ENCODE data around the gene MEF2C. TPM values are rescaled to one million over a fixed set of nuclear protein-coding genes. Genes with fewer than 3 reads are reported as not detected.

Gene MEF2C
- total RNA-seq, 1 experiment from 2014 or later, result 9.9 TPM

DNA sequence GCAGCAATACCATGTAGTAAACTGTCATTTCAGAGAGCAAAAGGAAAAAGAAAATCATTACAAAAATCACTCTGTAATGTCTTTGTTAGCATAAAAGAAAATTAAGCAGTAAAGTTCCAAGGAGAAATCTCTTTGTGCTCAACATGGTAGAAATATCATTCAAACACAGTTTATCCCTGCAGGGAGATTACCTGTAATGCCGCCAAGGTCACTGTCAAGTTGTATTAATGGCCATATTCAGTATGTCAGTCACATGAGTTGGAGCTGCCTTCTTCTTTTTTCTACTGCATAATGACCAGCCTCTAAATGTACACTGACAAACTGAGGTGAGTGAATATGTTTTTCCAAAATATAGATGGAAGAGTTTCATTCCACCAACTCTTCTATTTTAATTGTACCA lies 36.5 kb downstream of the MEF2C start:
- ATAC-seq, result no peak
- Histone ChIP-seq H3K27ac (ENCODE audit: low read length) (no peak overlapping the region), H3K4me1 (ENCODE audit: control insufficient read depth, insufficient read depth, low read length) (no peaks in the 10 kb centered on the region), H3K9me3 (ENCODE audit: control insufficient read depth, insufficient read depth, low read depth, low read length) (no peaks in the 10 kb centered on the region), H3K4me3 (ENCODE audit: low read depth in 2 of 2, low read length in 2 of 2) (no peak overlapping the region), H3K36me3 (ENCODE audit: control insufficient read depth, insufficient read depth, low read length) (no peaks in the 10 kb centered on the region), H3K27me3 (ENCODE audit: control insufficient read depth, insufficient read depth, low read length) (no peaks in the 10 kb centered on the region)
- no peak for DNase-seq (ENCODE audit: low read depth, low spot score)
- CTCF ChIA-PET, result no interaction called here
- POLR2A ChIA-PET, result no interaction called here
- no TSS peak for BruUV-seq (replicated peaks)
- TF ChIP-seq POLR2AphosphoS5 (IDR thresholded peaks at IDR 0.05; ENCODE audit: low read depth, low read length) (no peak), SIN3A (IDR thresholded peaks at IDR 0.05; ENCODE audit: borderline replicate concordance, insufficient read depth, low read depth, low read length) (no peak), CTCF (IDR thresholded peaks at IDR 0.05) (no peak), TCF7L2 (IDR thresholded peaks at IDR 0.05; ENCODE audit: low read depth, low read length) (no peak)
- TF ChIP-seq, protein P1, sequence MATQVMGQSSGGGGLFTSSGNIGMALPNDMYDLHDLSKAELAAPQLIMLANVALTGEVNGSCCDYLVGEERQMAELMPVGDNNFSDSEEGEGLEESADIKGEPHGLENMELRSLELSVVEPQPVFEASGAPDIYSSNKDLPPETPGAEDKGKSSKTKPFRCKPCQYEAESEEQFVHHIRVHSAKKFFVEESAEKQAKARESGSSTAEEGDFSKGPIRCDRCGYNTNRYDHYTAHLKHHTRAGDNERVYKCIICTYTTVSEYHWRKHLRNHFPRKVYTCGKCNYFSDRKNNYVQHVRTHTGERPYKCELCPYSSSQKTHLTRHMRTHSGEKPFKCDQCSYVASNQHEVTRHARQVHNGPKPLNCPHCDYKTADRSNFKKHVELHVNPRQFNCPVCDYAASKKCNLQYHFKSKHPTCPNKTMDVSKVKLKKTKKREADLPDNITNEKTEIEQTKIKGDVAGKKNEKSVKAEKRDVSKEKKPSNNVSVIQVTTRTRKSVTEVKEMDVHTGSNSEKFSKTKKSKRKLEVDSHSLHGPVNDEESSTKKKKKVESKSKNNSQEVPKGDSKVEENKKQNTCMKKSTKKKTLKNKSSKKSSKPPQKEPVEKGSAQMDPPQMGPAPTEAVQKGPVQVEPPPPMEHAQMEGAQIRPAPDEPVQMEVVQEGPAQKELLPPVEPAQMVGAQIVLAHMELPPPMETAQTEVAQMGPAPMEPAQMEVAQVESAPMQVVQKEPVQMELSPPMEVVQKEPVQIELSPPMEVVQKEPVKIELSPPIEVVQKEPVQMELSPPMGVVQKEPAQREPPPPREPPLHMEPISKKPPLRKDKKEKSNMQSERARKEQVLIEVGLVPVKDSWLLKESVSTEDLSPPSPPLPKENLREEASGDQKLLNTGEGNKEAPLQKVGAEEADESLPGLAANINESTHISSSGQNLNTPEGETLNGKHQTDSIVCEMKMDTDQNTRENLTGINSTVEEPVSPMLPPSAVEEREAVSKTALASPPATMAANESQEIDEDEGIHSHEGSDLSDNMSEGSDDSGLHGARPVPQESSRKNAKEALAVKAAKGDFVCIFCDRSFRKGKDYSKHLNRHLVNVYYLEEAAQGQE (IDR thresholded peaks at IDR 0.05; ENCODE audit: insufficient read depth in 1 of 2, low read depth in 2 of 2, low read length in 1 of 2), result no peak
- intact Hi-C loops (cut with micrococcal nuclease; ENCODE audit: unreplicated experiment) (no loop called here), in situ Hi-C loops (cut with HindIII; ENCODE audit: low pct_unique_long_range_greater_than_20kb, low sequenced_read_pairs) (no loop called here)

DNA sequence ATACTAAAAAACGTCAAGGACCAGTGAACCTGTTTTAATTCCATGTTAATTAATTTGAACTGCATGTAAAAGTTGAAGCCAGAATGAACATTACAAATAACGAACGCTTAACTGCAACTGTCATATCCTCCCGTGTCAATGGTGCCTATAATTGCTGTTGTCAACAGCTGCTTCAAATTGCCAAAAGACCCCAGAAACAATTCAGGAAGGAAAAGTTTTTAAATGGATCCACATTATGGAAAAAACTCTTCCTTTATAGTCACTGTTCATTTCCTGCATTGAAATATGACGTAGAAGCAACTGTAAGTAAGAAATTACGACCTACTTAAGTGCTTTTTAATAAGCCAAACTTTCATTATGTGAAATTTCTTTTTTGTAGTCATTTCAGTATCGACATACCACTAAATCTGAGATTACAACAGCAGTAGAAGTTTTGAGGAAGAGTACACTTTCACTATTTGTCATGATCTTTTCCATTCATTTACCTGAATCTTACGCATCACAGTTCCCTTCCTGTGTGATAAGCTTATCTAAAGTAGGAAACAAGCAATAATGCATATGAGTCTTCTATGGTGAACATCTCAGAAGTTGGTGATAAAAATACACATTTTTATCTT lies 37.8 kb downstream of the MEF2C start:
- intact Hi-C loops (cut with micrococcal nuclease; ENCODE audit: unreplicated experiment), result no loop called here
- H3K27me3 ChIP-seq (ENCODE audit: control insufficient read depth, insufficient read depth, low read length), result no peaks in the 10 kb centered on the region
- in situ Hi-C loops (cut with HindIII; ENCODE audit: low pct_unique_long_range_greater_than_20kb, low sequenced_read_pairs), result no loop called here

More for the DNA sequence above, 37.8 kb downstream of the MEF2C start:
- ChIA-PET CTCF (no interaction called here), POLR2A (no interaction called here)
- TF ChIP-seq SIN3A (IDR thresholded peaks at IDR 0.05; ENCODE audit: borderline replicate concordance, insufficient read depth, low read depth, low read length) (no peak), POLR2AphosphoS5 (IDR thresholded peaks at IDR 0.05; ENCODE audit: low read depth, low read length) (no peak), CTCF (IDR thresholded peaks at IDR 0.05) (no peak), TCF7L2 (IDR thresholded peaks at IDR 0.05; ENCODE audit: low read depth, low read length) (no peak)
- TF ChIP-seq, protein P1 (IDR thresholded peaks at IDR 0.05; ENCODE audit: insufficient read depth in 1 of 2, low read depth in 2 of 2, low read length in 1 of 2), result no peak
- Histone ChIP-seq H3K4me1 (ENCODE audit: control insufficient read depth, insufficient read depth, low read length) (no peaks in the 10 kb centered on the region), H3K9me3 (ENCODE audit: control insufficient read depth, insufficient read depth, low read depth, low read length) (no peaks in the 10 kb centered on the region), H3K36me3 (ENCODE audit: control insufficient read depth, insufficient read depth, low read length) (no peaks in the 10 kb centered on the region), H3K4me3 (ENCODE audit: low read depth in 2 of 2, low read length in 2 of 2) (no peak overlapping the region), H3K27ac (ENCODE audit: low read length) (no peak overlapping the region)
- no TSS peak for BruUV-seq (replicated peaks)
- DNase-seq (ENCODE audit: low read depth, low spot score) (no peak), ATAC-seq (no peak)
